ENCODE measurements around the gene DEFB132. TPM values are rescaled to one million over a fixed set of nuclear protein-coding genes. Genes with fewer than 3 reads are reported as not detected.
A peak's percentile ranks its signal among the peaks of the same experiment; 100 is the strongest.

Gene DEFB132, protein sequence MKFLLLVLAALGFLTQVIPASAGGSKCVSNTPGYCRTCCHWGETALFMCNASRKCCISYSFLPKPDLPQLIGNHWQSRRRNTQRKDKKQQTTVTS
- total RNA-seq (2014; rRNA removed; shearing (Covaris generic)), result not detected in 2 replicates
- total RNA-seq (2022), result not detected in 2 replicates
- Bru-seq, nascent RNA, result not detected
- not detected for BruChase-seq, experiment 1, labeled RNA remaining after a 6-hour chase
- BruChase-seq, experiment 2, labeled RNA remaining after a 2-hour chase, result not detected
- long read RNA-seq, result 0 reads

DNA sequence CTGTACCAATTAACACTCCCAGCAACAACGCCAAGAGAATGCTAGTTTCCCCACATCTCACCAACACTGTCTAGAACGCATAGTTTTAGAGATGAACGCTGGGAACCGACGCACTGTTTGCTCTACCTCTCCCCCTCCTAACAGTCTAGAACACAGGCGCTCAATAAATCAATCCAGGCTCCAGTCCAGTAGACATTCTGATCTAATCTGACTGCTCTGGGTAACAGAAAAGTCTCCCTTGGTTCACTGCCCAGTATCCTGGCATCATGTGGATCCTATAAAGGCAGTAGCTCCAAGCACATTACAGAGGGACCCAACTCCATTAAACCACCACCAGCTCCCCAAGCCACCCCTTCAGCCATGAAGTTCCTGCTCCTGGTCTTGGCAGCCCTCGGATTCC, at the start of gene DEFB132:
DEFB132 (plus strand) TSS at position 306 of the 400 bp plus-strand sequence; CDS start at position 361, 55 bp downstream.
- no peak within 1 kb of the TSS for H3K4me3 ChIP-seq (ENCODE audit: low read depth, low read length, poor library complexity, severe bottlenecking)
- TF ChIP-seq, protein P1, sequence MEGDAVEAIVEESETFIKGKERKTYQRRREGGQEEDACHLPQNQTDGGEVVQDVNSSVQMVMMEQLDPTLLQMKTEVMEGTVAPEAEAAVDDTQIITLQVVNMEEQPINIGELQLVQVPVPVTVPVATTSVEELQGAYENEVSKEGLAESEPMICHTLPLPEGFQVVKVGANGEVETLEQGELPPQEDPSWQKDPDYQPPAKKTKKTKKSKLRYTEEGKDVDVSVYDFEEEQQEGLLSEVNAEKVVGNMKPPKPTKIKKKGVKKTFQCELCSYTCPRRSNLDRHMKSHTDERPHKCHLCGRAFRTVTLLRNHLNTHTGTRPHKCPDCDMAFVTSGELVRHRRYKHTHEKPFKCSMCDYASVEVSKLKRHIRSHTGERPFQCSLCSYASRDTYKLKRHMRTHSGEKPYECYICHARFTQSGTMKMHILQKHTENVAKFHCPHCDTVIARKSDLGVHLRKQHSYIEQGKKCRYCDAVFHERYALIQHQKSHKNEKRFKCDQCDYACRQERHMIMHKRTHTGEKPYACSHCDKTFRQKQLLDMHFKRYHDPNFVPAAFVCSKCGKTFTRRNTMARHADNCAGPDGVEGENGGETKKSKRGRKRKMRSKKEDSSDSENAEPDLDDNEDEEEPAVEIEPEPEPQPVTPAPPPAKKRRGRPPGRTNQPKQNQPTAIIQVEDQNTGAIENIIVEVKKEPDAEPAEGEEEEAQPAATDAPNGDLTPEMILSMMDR (conservative IDR thresholded peaks at IDR 0.05; ENCODE audit: low read length), result no peak
- no peak for TF ChIP-seq EZH2phosphoT487 (IDR thresholded peaks at IDR 0.05; ENCODE audit: borderline replicate concordance, low read depth, low read length)
- no TSS peak for BruUV-seq (replicated peaks)
- H2AFZ ChIP-seq (ENCODE audit: low read length), result no peak within 1 kb of the TSS
- H3K36me3 ChIP-seq (ENCODE audit: insufficient read depth, low read length), result no peaks in the 10 kb centered on the region
- no peaks in the 10 kb centered on the region for H3K9me2 ChIP-seq (ENCODE audit: insufficient read depth, low read length)
- ChIA-PET POLR2A (no interaction called here), CTCF (ENCODE audit: unreplicated experiment) (interaction anchor here (0.6 kb wide), 1 partner anchor 53 kb away, joined by 8 read pairs; no protein-coding TSS in a partner anchor)
- no peak for DNase-seq (ENCODE audit: low spot score)
- H3K79me2 ChIP-seq (ENCODE audit: insufficient read depth, low read depth, low read length), result no peaks in the 10 kb centered on the region
- H3K27ac ChIP-seq (ENCODE audit: low read depth, low read length, poor library complexity, severe bottlenecking), result no peak within 1 kb of the TSS
- no peak within 1 kb of the TSS for H3K4me2 ChIP-seq (ENCODE audit: low read length)
- H4K20me1 ChIP-seq (ENCODE audit: insufficient read depth, low read length), result no peaks in the 10 kb centered on the region
- H3K9me3 ChIP-seq (ENCODE audit: low read length), result no peaks in the 10 kb centered on the region
- no peaks in the 10 kb centered on the region for H3K4me1 ChIP-seq (ENCODE audit: insufficient read depth, low read length, poor library complexity, severe bottlenecking)
- intact Hi-C loops (cut with micrococcal nuclease; ENCODE audit: unreplicated experiment), result no loop called here

DNA sequence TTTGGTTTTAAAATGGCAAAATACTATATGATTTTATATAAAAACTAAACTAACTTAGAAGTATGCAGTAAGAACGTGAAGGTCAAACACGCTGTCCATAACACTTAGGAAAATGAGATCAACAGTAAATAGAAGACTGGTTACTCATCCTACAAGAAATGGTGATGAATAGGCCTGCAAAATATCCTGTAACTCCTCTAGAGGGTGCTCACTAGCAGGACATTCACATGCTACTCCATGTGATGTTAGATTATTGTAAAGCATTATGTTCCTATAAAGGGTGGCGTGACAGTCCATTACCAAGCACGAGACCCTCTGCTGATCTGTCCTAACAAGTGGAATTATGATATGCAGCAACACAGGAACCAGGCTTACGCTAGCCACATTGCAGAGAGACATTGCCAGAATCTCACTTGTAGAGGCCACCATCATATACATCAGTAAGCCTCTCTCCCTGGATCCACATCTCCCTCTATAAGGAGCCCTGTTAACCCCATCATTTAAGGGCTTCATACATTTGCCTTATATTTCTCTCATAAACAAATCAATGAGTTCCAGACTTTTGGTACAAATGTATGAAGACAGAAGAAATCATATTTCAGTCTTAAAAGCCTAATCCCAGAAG, 48.5 kb upstream of the DEFB132 start:
- Histone ChIP-seq H3K4me2 (ENCODE audit: low read length) (no peak overlapping the region), H4K20me1 (ENCODE audit: insufficient read depth, low read length) (no peaks in the 10 kb centered on the region), H3K27ac (ENCODE audit: low read depth, low read length, poor library complexity, severe bottlenecking) (no peak overlapping the region), H3K79me2 (ENCODE audit: insufficient read depth, low read depth, low read length) (no peaks in the 10 kb centered on the region), H3K9me2 (ENCODE audit: insufficient read depth, low read length) (no peaks in the 10 kb centered on the region), H3K36me3 (ENCODE audit: insufficient read depth, low read length) (no peaks in the 10 kb centered on the region), H3K9me3 (ENCODE audit: low read length) (no peaks in the 10 kb centered on the region), H3K4me3 (ENCODE audit: low read depth, low read length, poor library complexity, severe bottlenecking) (no peak overlapping the region), H3K4me1 (ENCODE audit: insufficient read depth, low read length, poor library complexity, severe bottlenecking) (no peaks in the 10 kb centered on the region), H2AFZ (ENCODE audit: low read length) (no peak overlapping the region)
- ChIA-PET POLR2A (no interaction called here), CTCF (ENCODE audit: unreplicated experiment) (no interaction called here)
- intact Hi-C loops (cut with micrococcal nuclease; ENCODE audit: unreplicated experiment), result loop anchor here (1.0 kb wide), 2 partner anchors 58 to 121 kb away; no protein-coding TSS in a partner anchor
- peak; percentile 53 for DNase-seq (ENCODE audit: low spot score)
- TF ChIP-seq EZH2phosphoT487 (IDR thresholded peaks at IDR 0.05; ENCODE audit: borderline replicate concordance, low read depth, low read length), result no peak
- TF ChIP-seq, protein P1 (conservative IDR thresholded peaks at IDR 0.05; ENCODE audit: low read length), result peak; percentile 82
- no TSS peak for BruUV-seq (replicated peaks)

Data from OCI-LY7 (cell line).